Measurements from ENCODE around the gene ALG2. TPM values are rescaled to one million over a fixed set of nuclear protein-coding genes. Genes with fewer than 3 reads are reported as not detected.

ALG2 gene
- total and polyA plus RNA-seq, 2 of the 13 experiments (the other 11 are each of a cell fraction or from before 2014, with no cell fraction given), result 46.2 to 49.0 TPM

DNA sequence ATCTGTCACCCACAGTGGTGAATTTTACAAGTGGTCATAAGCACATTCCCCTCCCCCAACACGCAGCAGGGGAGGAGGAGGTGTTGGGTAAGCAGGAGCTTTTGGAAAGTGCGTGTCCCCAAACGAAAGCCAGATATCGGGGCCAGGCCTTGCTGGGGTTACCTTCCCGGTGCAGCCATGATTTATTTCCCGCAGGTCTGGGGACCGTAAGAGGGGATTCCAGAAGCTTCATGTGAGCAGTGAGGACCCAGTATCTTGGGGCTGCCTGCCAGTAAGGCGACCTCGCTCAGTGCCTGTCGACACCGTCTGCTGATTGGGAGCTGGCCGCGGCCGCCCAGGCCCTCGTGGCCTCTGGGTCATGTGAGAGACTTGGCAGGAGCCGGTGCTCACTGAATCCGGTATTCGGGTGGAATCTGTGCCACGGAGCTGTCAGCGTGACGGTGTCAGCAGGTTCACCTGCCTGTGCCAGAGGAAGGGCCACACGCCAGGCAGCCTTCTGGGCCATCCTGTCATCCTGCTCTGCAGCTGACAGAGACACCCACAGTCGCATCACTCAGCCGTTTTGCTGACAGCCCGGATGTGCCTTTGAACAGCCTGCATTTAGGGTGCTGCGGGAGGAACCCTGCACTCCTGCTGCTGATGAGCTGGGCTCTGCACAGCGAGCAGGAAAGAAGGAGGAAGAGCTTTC lies 37.6 kb upstream of the ALG2 start (continued):
- TF ChIP-seq ZSCAN31 (CRISPR knock-in tag; IDR thresholded peaks at IDR 0.05; ENCODE audit: low read depth) (0 out of 2 replicates have a peak, but pooled peaks have one; percentile 33), TEAD2 (CRISPR knock-in tag; IDR thresholded peaks at IDR 0.05) (no peak), CBFB (CRISPR knock-in tag; IDR thresholded peaks at IDR 0.05) (no peak), TBX2 (CRISPR knock-in tag; IDR thresholded peaks at IDR 0.05; ENCODE audit: borderline replicate concordance) (0 out of 2 replicates have a peak, but pooled peaks have one; percentile 28), KMT2B (CRISPR knock-in tag; IDR thresholded peaks at IDR 0.05) (no peak), PITX1 (CRISPR knock-in tag; IDR thresholded peaks at IDR 0.05) (no peak), AGO1 (IDR thresholded peaks at IDR 0.05; ENCODE audit: low read depth, low read length, poor library complexity, severe bottlenecking) (no peak), BRCA1 (CRISPR knock-in tag; IDR thresholded peaks at IDR 0.05) (no peak), HNF4G (IDR thresholded peaks at IDR 0.05; ENCODE audit: borderline replicate concordance, low read depth, low read length) (no peak), HNF4G (CRISPR knock-in tag; IDR thresholded peaks at IDR 0.05; ENCODE audit: borderline replicate concordance, low read depth) (no peak), PTBP1 (IDR thresholded peaks at IDR 0.05; ENCODE audit: low read depth, low read length, poor library complexity, severe bottlenecking) (no peak), NFIB (CRISPR knock-in tag; IDR thresholded peaks at IDR 0.05; ENCODE audit: borderline replicate concordance) (no peak)
- TF ChIP-seq, protein P1, sequence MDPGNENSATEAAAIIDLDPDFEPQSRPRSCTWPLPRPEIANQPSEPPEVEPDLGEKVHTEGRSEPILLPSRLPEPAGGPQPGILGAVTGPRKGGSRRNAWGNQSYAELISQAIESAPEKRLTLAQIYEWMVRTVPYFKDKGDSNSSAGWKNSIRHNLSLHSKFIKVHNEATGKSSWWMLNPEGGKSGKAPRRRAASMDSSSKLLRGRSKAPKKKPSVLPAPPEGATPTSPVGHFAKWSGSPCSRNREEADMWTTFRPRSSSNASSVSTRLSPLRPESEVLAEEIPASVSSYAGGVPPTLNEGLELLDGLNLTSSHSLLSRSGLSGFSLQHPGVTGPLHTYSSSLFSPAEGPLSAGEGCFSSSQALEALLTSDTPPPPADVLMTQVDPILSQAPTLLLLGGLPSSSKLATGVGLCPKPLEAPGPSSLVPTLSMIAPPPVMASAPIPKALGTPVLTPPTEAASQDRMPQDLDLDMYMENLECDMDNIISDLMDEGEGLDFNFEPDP (CRISPR knock-in tag; conservative IDR thresholded peaks at IDR 0.05), result no peak
- TF ChIP-seq, protein P2, sequence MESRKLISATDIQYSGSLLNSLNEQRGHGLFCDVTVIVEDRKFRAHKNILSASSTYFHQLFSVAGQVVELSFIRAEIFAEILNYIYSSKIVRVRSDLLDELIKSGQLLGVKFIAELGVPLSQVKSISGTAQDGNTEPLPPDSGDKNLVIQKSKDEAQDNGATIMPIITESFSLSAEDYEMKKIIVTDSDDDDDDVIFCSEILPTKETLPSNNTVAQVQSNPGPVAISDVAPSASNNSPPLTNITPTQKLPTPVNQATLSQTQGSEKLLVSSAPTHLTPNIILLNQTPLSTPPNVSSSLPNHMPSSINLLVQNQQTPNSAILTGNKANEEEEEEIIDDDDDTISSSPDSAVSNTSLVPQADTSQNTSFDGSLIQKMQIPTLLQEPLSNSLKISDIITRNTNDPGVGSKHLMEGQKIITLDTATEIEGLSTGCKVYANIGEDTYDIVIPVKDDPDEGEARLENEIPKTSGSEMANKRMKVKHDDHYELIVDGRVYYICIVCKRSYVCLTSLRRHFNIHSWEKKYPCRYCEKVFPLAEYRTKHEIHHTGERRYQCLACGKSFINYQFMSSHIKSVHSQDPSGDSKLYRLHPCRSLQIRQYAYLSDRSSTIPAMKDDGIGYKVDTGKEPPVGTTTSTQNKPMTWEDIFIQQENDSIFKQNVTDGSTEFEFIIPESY (CRISPR knock-in tag; IDR thresholded peaks at IDR 0.05), result no peak
- TF ChIP-seq, protein P3, sequence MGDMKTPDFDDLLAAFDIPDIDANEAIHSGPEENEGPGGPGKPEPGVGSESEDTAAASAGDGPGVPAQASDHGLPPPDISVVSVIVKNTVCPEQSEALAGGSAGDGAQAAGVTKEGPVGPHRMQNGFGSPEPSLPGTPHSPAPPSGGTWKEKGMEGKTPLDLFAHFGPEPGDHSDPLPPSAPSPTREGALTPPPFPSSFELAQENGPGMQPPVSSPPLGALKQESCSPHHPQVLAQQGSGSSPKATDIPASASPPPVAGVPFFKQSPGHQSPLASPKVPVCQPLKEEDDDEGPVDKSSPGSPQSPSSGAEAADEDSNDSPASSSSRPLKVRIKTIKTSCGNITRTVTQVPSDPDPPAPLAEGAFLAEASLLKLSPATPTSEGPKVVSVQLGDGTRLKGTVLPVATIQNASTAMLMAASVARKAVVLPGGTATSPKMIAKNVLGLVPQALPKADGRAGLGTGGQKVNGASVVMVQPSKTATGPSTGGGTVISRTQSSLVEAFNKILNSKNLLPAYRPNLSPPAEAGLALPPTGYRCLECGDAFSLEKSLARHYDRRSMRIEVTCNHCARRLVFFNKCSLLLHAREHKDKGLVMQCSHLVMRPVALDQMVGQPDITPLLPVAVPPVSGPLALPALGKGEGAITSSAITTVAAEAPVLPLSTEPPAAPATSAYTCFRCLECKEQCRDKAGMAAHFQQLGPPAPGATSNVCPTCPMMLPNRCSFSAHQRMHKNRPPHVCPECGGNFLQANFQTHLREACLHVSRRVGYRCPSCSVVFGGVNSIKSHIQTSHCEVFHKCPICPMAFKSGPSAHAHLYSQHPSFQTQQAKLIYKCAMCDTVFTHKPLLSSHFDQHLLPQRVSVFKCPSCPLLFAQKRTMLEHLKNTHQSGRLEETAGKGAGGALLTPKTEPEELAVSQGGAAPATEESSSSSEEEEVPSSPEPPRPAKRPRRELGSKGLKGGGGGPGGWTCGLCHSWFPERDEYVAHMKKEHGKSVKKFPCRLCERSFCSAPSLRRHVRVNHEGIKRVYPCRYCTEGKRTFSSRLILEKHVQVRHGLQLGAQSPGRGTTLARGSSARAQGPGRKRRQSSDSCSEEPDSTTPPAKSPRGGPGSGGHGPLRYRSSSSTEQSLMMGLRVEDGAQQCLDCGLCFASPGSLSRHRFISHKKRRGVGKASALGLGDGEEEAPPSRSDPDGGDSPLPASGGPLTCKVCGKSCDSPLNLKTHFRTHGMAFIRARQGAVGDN (CRISPR knock-in tag; IDR thresholded peaks at IDR 0.05), result peak; percentile 76
- TF ChIP-seq, protein P4, sequence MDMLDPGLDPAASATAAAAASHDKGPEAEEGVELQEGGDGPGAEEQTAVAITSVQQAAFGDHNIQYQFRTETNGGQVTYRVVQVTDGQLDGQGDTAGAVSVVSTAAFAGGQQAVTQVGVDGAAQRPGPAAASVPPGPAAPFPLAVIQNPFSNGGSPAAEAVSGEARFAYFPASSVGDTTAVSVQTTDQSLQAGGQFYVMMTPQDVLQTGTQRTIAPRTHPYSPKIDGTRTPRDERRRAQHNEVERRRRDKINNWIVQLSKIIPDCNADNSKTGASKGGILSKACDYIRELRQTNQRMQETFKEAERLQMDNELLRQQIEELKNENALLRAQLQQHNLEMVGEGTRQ (IDR thresholded peaks at IDR 0.05; ENCODE audit: low read depth, low read length), result no peak
- TF ChIP-seq, protein P4 (CRISPR knock-in tag; IDR thresholded peaks at IDR 0.05; ENCODE audit: borderline replicate concordance), result no peak
- TF ChIP-seq, protein P5, sequence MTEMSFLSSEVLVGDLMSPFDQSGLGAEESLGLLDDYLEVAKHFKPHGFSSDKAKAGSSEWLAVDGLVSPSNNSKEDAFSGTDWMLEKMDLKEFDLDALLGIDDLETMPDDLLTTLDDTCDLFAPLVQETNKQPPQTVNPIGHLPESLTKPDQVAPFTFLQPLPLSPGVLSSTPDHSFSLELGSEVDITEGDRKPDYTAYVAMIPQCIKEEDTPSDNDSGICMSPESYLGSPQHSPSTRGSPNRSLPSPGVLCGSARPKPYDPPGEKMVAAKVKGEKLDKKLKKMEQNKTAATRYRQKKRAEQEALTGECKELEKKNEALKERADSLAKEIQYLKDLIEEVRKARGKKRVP (CRISPR knock-in tag; IDR thresholded peaks at IDR 0.05), result no peak

Measured in HepG2 (cell line).